Breast epithelium (tissue), 4 donors: ENCODE data around the gene SPINDOC. TPM values are rescaled to one million over a fixed set of nuclear protein-coding genes. Genes with fewer than 3 reads are reported as not detected.

Experiments used
- DNase-seq, 2 donors: peaks; one replicate each; pipeline ENCODE4 v3.0.0-alpha.2; 2019; ENCODE audit warnings: low spot score in 2 of 2
- H3K27ac ChIP-seq, 2 donors: fragments of 200-600 bp; sonication (generic) in 1 of 2; one replicate each; pipeline ENCODE4 v1.5.1; 2016 to 2019; ENCODE audit warnings: mild to moderate bottlenecking in 1 of 2
- H3K27me3 ChIP-seq, 2 donors: fragments of 200-600 bp; sonication (generic) in 1 of 2; one replicate each; pipeline versions ENCODE4 v1.5.1 to v1.6.0; 2017 to 2019; ENCODE audit warnings: control low read depth in 1 of 2, mild to moderate bottlenecking in 1 of 2
- H3K36me3 ChIP-seq: fragments of 200-600 bp; one replicate; pipeline ENCODE4 v1.5.1; 2019
- H3K4me1 ChIP-seq, 2 donors: fragments of 200-600 bp; sonication (generic); one replicate each; pipeline ENCODE4 v1.5.1; 2016 to 2019; ENCODE audit warnings: control low read depth in 1 of 2
- H3K4me3 ChIP-seq, 3 donors: fragments of 200-600 bp; sonication (generic); 1 replicate in 2 of 3; 2 replicates in 1 of 3; pipeline ENCODE4 v1.5.1; 2016 to 2019; ENCODE audit warnings: mild to moderate bottlenecking in 3 of 3, moderate library complexity in 2 of 3
- H3K9me3 ChIP-seq, 2 donors: fragments of 200-600 bp; sonication (generic) in 1 of 2; one replicate each; pipeline ENCODE4 v1.5.1; 2016 to 2019; ENCODE audit warnings: control low read depth in 1 of 2
- POLR2A ChIP-seq: fragments of 450-650 bp; IDR thresholded peaks from one replicate; pipeline ENCODE4 v1.6.1; 2016; ENCODE audit warnings: antibody characterized with exemption, mild to moderate bottlenecking, moderate library complexity
- POLR2AphosphoS5 ChIP-seq, 3 donors: sonication (generic); formaldehyde crosslinking; IDR thresholded peaks; one replicate each; pipeline ENCODE4 v1.6.1; 2017; ENCODE audit warnings: antibody characterized with exemption in 3 of 3
- intact Hi-C: fragments of 100-400 bp; cut with DNase I; formaldehyde crosslinking; loops from one replicate; pipeline ENCODE4 v1.15.1; 2023; ENCODE audit warnings: low total_unique reads
- total RNA-seq, 3 donors: library from RNA; depleted of rRNA; stranded (reverse); fragments of >200 nt; gene quantifications; one replicate each; pipeline ENCODE4 v1.1.0, GENCODE V29; 2016
- TF ChIP-seq, protein P1 (sequence below), 3 donors: fragments of 450-650 bp; IDR thresholded peaks; one replicate each; pipeline ENCODE4 v1.5.1; 2016 to 2017; ENCODE audit warnings: antibody characterized with exemption in 3 of 3, mild to moderate bottlenecking in 3 of 3, moderate library complexity in 3 of 3

The SPINDOC gene, protein sequence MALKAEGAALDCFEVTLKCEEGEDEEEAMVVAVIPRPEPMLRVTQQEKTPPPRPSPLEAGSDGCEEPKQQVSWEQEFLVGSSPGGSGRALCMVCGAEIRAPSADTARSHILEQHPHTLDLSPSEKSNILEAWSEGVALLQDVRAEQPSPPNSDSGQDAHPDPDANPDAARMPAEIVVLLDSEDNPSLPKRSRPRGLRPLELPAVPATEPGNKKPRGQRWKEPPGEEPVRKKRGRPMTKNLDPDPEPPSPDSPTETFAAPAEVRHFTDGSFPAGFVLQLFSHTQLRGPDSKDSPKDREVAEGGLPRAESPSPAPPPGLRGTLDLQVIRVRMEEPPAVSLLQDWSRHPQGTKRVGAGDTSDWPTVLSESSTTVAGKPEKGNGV
- 10 to 100 TPM in 2 of 3 donors, 1 to 10 TPM in 1; 4.8 to 13.8 (median 12.1) TPM for total RNA-seq

GRCh38 chr11:63813035-63813562, at the start of gene SPINDOC:
SPINDOC (plus strand) TSS chr11:63813456; CDS start chr11:63813687, 231 bp downstream.
- H3K27me3 ChIP-seq: no peaks in the 10 kb centered on the region
- no peaks in the 10 kb centered on the region for H3K36me3 ChIP-seq
- TF ChIP-seq, protein P1, sequence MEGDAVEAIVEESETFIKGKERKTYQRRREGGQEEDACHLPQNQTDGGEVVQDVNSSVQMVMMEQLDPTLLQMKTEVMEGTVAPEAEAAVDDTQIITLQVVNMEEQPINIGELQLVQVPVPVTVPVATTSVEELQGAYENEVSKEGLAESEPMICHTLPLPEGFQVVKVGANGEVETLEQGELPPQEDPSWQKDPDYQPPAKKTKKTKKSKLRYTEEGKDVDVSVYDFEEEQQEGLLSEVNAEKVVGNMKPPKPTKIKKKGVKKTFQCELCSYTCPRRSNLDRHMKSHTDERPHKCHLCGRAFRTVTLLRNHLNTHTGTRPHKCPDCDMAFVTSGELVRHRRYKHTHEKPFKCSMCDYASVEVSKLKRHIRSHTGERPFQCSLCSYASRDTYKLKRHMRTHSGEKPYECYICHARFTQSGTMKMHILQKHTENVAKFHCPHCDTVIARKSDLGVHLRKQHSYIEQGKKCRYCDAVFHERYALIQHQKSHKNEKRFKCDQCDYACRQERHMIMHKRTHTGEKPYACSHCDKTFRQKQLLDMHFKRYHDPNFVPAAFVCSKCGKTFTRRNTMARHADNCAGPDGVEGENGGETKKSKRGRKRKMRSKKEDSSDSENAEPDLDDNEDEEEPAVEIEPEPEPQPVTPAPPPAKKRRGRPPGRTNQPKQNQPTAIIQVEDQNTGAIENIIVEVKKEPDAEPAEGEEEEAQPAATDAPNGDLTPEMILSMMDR (IDR thresholded peaks at IDR 0.05): no peak
- no peak for TF ChIP-seq POLR2A
- TF ChIP-seq POLR2AphosphoS5 (IDR thresholded peaks at IDR 0.05): no peak
- peak within 1 kb of the TSS; percentile 71 to 87 for H3K27ac ChIP-seq
- H3K9me3 ChIP-seq: no peaks in the 10 kb centered on the region
- DNase-seq: peak; percentile 58 to 60
- peak within 1 kb of the TSS; percentile 61 to 98 (median 89) for H3K4me3 ChIP-seq
- H3K4me1 ChIP-seq: peaks cover 0 to 6% of the 10 kb centered on the region in 2 donors
- intact Hi-C loops: no loop called here

DNA sequence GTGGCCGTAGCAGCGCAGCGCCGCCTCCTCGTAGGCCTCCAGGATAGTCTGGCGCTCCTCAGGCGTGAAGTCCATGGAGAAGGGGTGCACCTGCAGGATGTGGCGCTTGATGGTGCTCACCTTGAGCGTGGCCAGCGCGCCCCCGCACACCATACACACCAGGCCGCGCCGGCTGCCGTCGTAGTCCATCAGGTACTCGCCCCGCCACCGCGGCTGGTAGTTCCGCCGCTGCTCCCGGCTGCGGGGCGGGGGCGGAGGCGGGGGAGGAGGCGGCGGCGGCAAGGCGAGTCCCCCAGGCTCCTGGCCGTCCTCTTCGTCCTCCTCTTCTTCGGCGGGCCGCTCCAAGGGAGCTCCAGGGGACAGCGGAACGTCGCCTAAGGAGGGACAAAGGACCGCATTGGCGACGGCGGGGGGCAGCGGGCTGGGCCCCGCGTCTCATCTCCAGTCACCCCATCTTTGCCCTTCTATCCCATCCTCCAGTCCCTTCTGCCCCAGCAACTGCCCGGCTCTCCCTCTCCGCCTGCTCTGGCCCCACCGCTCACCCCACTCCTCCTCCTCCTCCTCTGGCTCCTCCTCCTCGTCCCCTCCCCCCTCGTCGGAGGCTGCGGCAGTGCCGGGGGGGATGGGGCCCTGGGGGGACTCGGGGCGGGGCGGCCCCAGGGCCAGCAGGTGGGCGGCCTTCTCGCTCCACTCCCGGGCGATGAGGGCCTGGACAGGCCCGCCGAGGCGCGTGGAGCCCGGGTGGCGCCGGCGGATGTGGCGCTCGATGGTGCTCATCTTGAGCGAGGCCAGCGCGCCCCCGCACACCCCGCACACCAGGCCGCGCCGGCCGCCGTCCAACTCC, 49.5 kb upstream of the SPINDOC start:
- TF ChIP-seq, protein P1 (IDR thresholded peaks at IDR 0.05): no peak
- no peak for TF ChIP-seq POLR2A
- peak overlapping the region; percentile 69 to 88 for H3K27ac ChIP-seq
- H3K27me3 ChIP-seq: no peaks in the 10 kb centered on the region
- peaks cover 0 to 16% of the 10 kb centered on the region in 2 donors for H3K4me1 ChIP-seq
- no peaks in the 10 kb centered on the region for H3K36me3 ChIP-seq
- DNase-seq: no peak
- no peaks in the 10 kb centered on the region for H3K9me3 ChIP-seq
- intact Hi-C loops: loop anchor here (5.0 kb wide), 1 partner anchor 194 kb away; no protein-coding TSS in a partner anchor
- peak overlapping the region; percentile 43 to 68 (median 48) for H3K4me3 ChIP-seq

DNA sequence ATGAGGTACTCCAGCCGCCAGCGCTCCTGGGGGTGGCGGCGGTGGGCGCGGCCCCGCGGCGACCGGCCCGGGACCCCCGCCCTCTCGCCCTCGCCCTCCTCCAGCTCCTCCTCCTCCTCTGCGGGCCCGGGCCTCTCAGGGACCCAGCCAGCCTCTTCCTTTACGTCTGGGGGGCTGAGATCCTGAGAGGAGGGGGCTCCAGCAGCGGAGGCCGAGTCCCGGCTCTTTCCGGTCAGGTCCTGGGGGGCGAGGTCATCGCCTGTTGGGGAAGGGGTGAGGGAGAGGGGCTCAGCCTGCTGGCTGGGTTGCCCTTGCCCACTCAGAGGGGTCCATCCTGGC, 48.9 kb upstream of the SPINDOC start:
- peak overlapping the region in 2 of 3 donors; percentile 48 to 68 for H3K4me3 ChIP-seq
- TF ChIP-seq POLR2A (no peak), POLR2AphosphoS5 (IDR thresholded peaks at IDR 0.05) (no peak)
- TF ChIP-seq, protein P1 (IDR thresholded peaks at IDR 0.05): no peak
- no peak for DNase-seq
- peak overlapping the region; percentile 69 to 88 for H3K27ac ChIP-seq
- H3K36me3 ChIP-seq: no peaks in the 10 kb centered on the region
- H3K4me1 ChIP-seq: peaks cover 0 to 16% of the 10 kb centered on the region in 2 donors
- intact Hi-C loops: loop anchor here (5.0 kb wide), 1 partner anchor 193 kb away; no protein-coding TSS in a partner anchor
- no peaks in the 10 kb centered on the region for H3K9me3 ChIP-seq
- H3K27me3 ChIP-seq: no peaks in the 10 kb centered on the region

- H3K4me3 ChIP-seq: peak overlapping the region in 2 of 3 donors; percentile 48 to 68
- DNase-seq: no peak
- no peaks in the 10 kb centered on the region for H3K36me3 ChIP-seq
- no peaks in the 10 kb centered on the region for H3K9me3 ChIP-seq
- TF ChIP-seq POLR2A (no peak), POLR2AphosphoS5 (IDR thresholded peaks at IDR 0.05) (no peak)
- TF ChIP-seq, protein P1 (IDR thresholded peaks at IDR 0.05): no peak
- H3K27me3 ChIP-seq: no peaks in the 10 kb centered on the region
- H3K27ac ChIP-seq: peak overlapping the region; percentile 69 to 88
- intact Hi-C loops: loop anchor here (5.0 kb wide), 1 partner anchor 192 kb away; no protein-coding TSS in a partner anchor
- peaks cover 0 to 16% of the 10 kb centered on the region in 2 donors for H3K4me1 ChIP-seq
These were observed 48.3 kb upstream of the SPINDOC start for GRCh38 chr11:63764679-63765647.
